ENCODE data around the gene UBXN7.

GRCh38 chr3:196454935-196455334, 22.7 kb upstream of the UBXN7 start:
- no peak for TF ChIP-seq CTCF (IDR thresholded peaks at IDR 0.05)
- TF ChIP-seq POLR2A (IDR thresholded peaks at IDR 0.05), result no peak
